HEK293T (cell line): ENCODE measurements around the gene ZP1.

Experiments used
- BHLHE40 ChIP-seq: fragments of 450-650 bp; IDR thresholded peaks from 2 replicates; pipeline ENCODE4 v1.6.1; 2016; ENCODE audit warnings: mild to moderate bottlenecking, moderate library complexity, borderline replicate concordance
- ELF4 ChIP-seq: fragments of 450-650 bp; IDR thresholded peaks from 2 replicates; pipeline ENCODE4 v1.6.1; 2017; ENCODE audit warnings: antibody characterized with exemption
- FOXM1 ChIP-seq: fragments of 450-650 bp; IDR thresholded peaks from 2 replicates; pipeline ENCODE4 v1.6.1; 2017; ENCODE audit warnings: mild to moderate bottlenecking, borderline replicate concordance
- L3MBTL2 ChIP-seq: fragments of 450-650 bp; conservative IDR thresholded peaks from 2 replicates; pipeline ENCODE4 v1.6.1; 2016; ENCODE audit warnings: mild to moderate bottlenecking
- NFRKB ChIP-seq: fragments of 450-650 bp; IDR thresholded peaks from 2 replicates; pipeline ENCODE4 v1.6.1; 2016; ENCODE audit warnings: mild to moderate bottlenecking, moderate library complexity
- SP1 ChIP-seq: fragments of 450-650 bp; IDR thresholded peaks from 2 replicates; pipeline ENCODE4 v1.6.1; 2017
- ZNF384 ChIP-seq: fragments of 450-650 bp; IDR thresholded peaks from 2 replicates; pipeline ENCODE4 v1.6.1; 2016

GRCh38 chr11:60878245-60879101 lies 11.1 kb downstream of the ZP1 start:
- TF ChIP-seq SP1 (no peak), NFRKB (no peak), ZNF384 (no peak), ELF4 (no peak), L3MBTL2 (no peak), BHLHE40 (no peak), FOXM1 (no peak)
